Endothelial cell of umbilical vein (primary cell): ENCODE results near the gene SH2D6.

Experiments
- EZH2 ChIP-seq: IDR thresholded peaks from 2 replicates; pipeline ENCODE4 v1.6.1; 2012; ENCODE audit warnings: borderline replicate concordance, low read depth, mild to moderate bottlenecking, moderate library complexity, low read length, inconsistent platforms; ENCODE audit not compliant: severe bottlenecking
- JUN ChIP-seq: IDR thresholded peaks from 2 replicates; pipeline ENCODE4 v1.6.1; 2011; ENCODE audit warnings: borderline replicate concordance, low read depth; ENCODE audit not compliant: insufficient read length, insufficient read depth
- POLR2A ChIP-seq: IDR thresholded peaks from 2 replicates; pipeline ENCODE4 v1.6.1; 2012; ENCODE audit warnings: low read depth, mild to moderate bottlenecking, control low read depth, low read length
- POLR2AphosphoS5 ChIP-seq: IDR thresholded peaks from 2 replicates; pipeline ENCODE4 v1.6.1; 2012; ENCODE audit warnings: low read depth, mild to moderate bottlenecking, control low read depth, low read length, moderate library complexity; ENCODE audit not compliant: insufficient read depth
- TF ChIP-seq, protein P1 (sequence below), 2 donors: IDR thresholded peaks; 1 replicate in 1 of 2; 2 replicates in 1 of 2; pipeline ENCODE4 v1.5.1; 2011; ENCODE audit warnings: low read length in 2 of 2, mild to moderate bottlenecking in 2 of 2, moderate library complexity in 2 of 2, control low read depth in 1 of 2, inconsistent platforms in 1 of 2, low read depth in 1 of 2; ENCODE audit not compliant: insufficient read depth in 1 of 2; ENCODE audit errors: extremely low read depth in 1 of 2
- TF ChIP-seq, protein P2 (sequence below): IDR thresholded peaks from 2 replicates; pipeline ENCODE4 v1.6.1; 2011; ENCODE audit not compliant: insufficient read depth, insufficient read length

DNA sequence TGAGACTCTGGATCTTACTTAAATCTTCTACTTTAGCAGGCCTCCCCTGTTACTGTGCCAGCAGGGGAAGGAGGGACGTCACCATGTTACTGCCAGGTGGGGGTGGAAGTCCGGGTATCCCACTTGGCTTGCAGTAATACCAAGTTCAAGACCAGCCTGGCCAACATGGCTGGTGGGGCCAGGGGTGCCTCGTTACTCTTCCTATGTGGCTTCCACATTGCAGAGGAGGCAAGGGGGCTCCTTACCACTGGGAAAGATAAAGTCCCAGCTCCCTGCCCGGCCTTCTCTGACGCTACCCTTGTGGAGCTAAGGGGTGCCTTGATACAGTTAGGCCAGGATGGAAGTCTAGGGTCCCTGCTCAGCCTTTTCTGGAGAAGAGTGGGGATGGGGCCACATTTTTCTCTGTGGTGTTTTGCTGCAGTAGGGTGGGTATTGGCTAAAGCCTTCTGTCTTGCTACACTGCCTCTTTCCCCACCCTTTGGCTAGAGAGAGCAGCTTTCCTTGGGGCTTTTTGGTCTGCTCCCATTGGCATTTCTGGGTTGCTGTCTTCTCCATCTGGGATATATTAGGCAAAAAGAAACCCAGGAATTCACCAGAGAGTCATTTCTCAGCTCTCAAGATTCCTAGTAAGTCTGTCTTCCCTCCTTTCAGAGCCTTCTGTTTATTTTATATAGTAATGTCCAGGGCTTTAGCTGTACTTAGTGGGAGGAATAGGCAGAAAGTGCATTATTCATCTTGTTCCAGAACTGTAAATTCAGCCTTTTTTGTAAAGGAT, 42.0 kb upstream of the SH2D6 start:
- TF ChIP-seq, protein P1, sequence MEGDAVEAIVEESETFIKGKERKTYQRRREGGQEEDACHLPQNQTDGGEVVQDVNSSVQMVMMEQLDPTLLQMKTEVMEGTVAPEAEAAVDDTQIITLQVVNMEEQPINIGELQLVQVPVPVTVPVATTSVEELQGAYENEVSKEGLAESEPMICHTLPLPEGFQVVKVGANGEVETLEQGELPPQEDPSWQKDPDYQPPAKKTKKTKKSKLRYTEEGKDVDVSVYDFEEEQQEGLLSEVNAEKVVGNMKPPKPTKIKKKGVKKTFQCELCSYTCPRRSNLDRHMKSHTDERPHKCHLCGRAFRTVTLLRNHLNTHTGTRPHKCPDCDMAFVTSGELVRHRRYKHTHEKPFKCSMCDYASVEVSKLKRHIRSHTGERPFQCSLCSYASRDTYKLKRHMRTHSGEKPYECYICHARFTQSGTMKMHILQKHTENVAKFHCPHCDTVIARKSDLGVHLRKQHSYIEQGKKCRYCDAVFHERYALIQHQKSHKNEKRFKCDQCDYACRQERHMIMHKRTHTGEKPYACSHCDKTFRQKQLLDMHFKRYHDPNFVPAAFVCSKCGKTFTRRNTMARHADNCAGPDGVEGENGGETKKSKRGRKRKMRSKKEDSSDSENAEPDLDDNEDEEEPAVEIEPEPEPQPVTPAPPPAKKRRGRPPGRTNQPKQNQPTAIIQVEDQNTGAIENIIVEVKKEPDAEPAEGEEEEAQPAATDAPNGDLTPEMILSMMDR (IDR thresholded peaks at IDR 0.05; ENCODE audit: extremely low read depth in 1 of 2, insufficient read depth in 1 of 2, low read depth in 1 of 2, low read length in 2 of 2): no peak
- TF ChIP-seq POLR2AphosphoS5: no peak
- no peak for TF ChIP-seq EZH2
- TF ChIP-seq POLR2A: no peak
- no peak for TF ChIP-seq JUN
- TF ChIP-seq, protein P2, sequence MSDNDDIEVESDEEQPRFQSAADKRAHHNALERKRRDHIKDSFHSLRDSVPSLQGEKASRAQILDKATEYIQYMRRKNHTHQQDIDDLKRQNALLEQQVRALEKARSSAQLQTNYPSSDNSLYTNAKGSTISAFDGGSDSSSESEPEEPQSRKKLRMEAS: no peak
